ENCODE results near the gene ARHGAP33.

GRCh38 chr19:35782589-35782988 is 7.2 kb downstream of the ARHGAP33 start:
- TF ChIP-seq CTCF (IDR thresholded peaks at IDR 0.05): no peak
- TF ChIP-seq POLR2A (IDR thresholded peaks at IDR 0.05): no peak
- no peak for TF ChIP-seq POLR2AphosphoS5 (IDR thresholded peaks at IDR 0.05)

Data from prostate gland (tissue), 2 donors.